B cell (primary cell): ENCODE measurements around the gene BTBD17. TPM values are rescaled to one million over a fixed set of nuclear protein-coding genes. Genes with fewer than 3 reads are reported as not detected.

ENCODE experiments used
- ATAC-seq: fragments of 200-7000 bp; cut with Tn5 transposase; one replicate; pipeline ENCODE4 v1.10.0; 2021; ENCODE audit warnings: low read depth, mild to moderate bottlenecking, moderate number of reproducible peaks, moderate library complexity
- CTCF ChIA-PET: fragments of 350-600 bp; sonication (Branson Sonifier 250); formaldehyde crosslinking; loops from one replicate; lab custom pipeline; 2021; ENCODE audit warnings: antibody characterized with exemption, inconsistent platforms; lab: Charles Lee
- POLR2A ChIA-PET: fragments of 350-600 bp; sonication (Branson Sonifier 250); formaldehyde crosslinking; loops from one replicate; lab custom pipeline; 2021; ENCODE audit warnings: antibody characterized with exemption; lab: Charles Lee
- DNase-seq: peaks from one replicate; pipeline ENCODE4 v3.0.0; 2013
- H2AFZ ChIP-seq: 2 replicates; pipeline ENCODE4 v1.6.1; 2012; ENCODE audit warnings: mild to moderate bottlenecking, low read depth, low read length; ENCODE audit not compliant: insufficient read depth, poor library complexity, severe bottlenecking
- H3K27ac ChIP-seq, 2 donors: 1 replicate in 1 of 2; 2 replicates in 1 of 2; pipeline ENCODE4 v1.5.1; 2012 to 2013; ENCODE audit warnings: low read length in 2 of 2, mild to moderate bottlenecking in 2 of 2, moderate library complexity in 1 of 2
- H3K27me3 ChIP-seq, 4 experiments: fragments of 200-600 bp in 1 of 4; sonication (generic) in 1 of 4; replicated peaks in 1 of 4; 1 replicate in 2 of 4; 2 replicates in 2 of 4; pipeline versions ENCODE4 v1.6.1 to v1.7.0; 2013 to 2016; ENCODE audit warnings: low read length in 3 of 4, mild to moderate bottlenecking in 2 of 4, mixed read lengths in 1 of 4, moderate library complexity in 1 of 4; ENCODE audit not compliant: insufficient read depth in 4 of 4, control insufficient read depth in 3 of 4; ENCODE audit errors: control extremely low read depth in 1 of 4
- H3K36me3 ChIP-seq, 2 experiments: replicated peaks in 1 of 2; 1 replicate in 1 of 2; 2 replicates in 1 of 2; pipeline versions ENCODE4 v1.6.1 to v1.7.1; 2013; ENCODE audit warnings: low read length in 1 of 2; ENCODE audit not compliant: insufficient read depth in 2 of 2, control insufficient read depth in 1 of 2; ENCODE audit errors: control extremely low read depth in 1 of 2, extremely low read depth in 1 of 2
- H3K4me1 ChIP-seq, 2 donors: fragments of 200-600 bp in 1 of 2; sonication (generic) in 1 of 2; 1 replicate in 1 of 2; 2 replicates in 1 of 2; pipeline versions ENCODE4 v1.5.1 to v1.6.1; 2013 to 2017; ENCODE audit warnings: low read length in 2 of 2; ENCODE audit not compliant: control insufficient read depth in 2 of 2, insufficient read depth in 2 of 2
- H3K4me2 ChIP-seq: replicated peaks from 2 replicates; pipeline ENCODE3; 2012; ENCODE audit warnings: mild to moderate bottlenecking, low read depth, low read length; ENCODE audit not compliant: poor library complexity, severe bottlenecking
- H3K4me3 ChIP-seq, 5 experiments: fragments of 200-600 bp in 1 of 5; sonication (generic) in 1 of 5; 1 replicate in 3 of 5; 2 replicates in 2 of 5; pipeline versions ENCODE4 v1.5.1 to v1.7.0; 2011 to 2016; ENCODE audit warnings: low read length in 4 of 5, mild to moderate bottlenecking in 4 of 5, low read depth in 2 of 5, control low read depth in 1 of 5, moderate library complexity in 1 of 5; ENCODE audit not compliant: insufficient read depth in 1 of 5; ENCODE audit errors: control extremely low read depth in 1 of 5, extremely low read depth in 1 of 5
- H3K79me2 ChIP-seq: fragments of 200-600 bp; sonication (generic); one replicate; pipeline ENCODE4 v1.6.0; 2016; ENCODE audit warnings: low read length; ENCODE audit not compliant: control insufficient read depth, insufficient read depth
- H3K9ac ChIP-seq: fragments of 200-600 bp; sonication (generic); 2 replicates; pipeline ENCODE4 v1.6.1; 2017; ENCODE audit warnings: mild to moderate bottlenecking, low read length, moderate library complexity
- H3K9me3 ChIP-seq, 3 donors: one replicate each; pipeline versions ENCODE4 v1.6.1 to v1.7.1; 2013; ENCODE audit warnings: low read length in 2 of 3; ENCODE audit not compliant: control insufficient read depth in 2 of 3, insufficient read depth in 1 of 3; ENCODE audit errors: control extremely low read depth in 1 of 3
- H4K20me1 ChIP-seq: 2 replicates; pipeline ENCODE4 v1.6.0; 2012; ENCODE audit warnings: mild to moderate bottlenecking, low read length; ENCODE audit not compliant: insufficient read depth, control insufficient read depth, poor library complexity, severe bottlenecking
- H3K27ac Mint-ChIP-seq: one replicate; pipeline ENCODE4 v1.8.0; 2021; ENCODE audit warnings: mixed read lengths
- H3K27me3 Mint-ChIP-seq: one replicate; pipeline ENCODE4 v1.8.0; 2021; ENCODE audit warnings: mixed read lengths
- H3K4me1 Mint-ChIP-seq: one replicate; pipeline ENCODE4 v1.8.0; 2021; ENCODE audit warnings: mixed read lengths
- H3K4me3 Mint-ChIP-seq: one replicate; pipeline ENCODE4 v1.8.0; 2021; ENCODE audit warnings: mixed read lengths
- H3K9me3 Mint-ChIP-seq: one replicate; pipeline ENCODE4 v1.8.0; 2022; ENCODE audit warnings: mixed read lengths; ENCODE audit not compliant: insufficient read depth
- CTCF ChIP-seq: fragments of 200-600 bp; IDR thresholded peaks from one replicate; pipeline ENCODE4 v1.8.0; 2022; ENCODE audit warnings: antibody characterized with exemption, mild to moderate bottlenecking
- EZH2 ChIP-seq: IDR thresholded peaks from 2 replicates; pipeline ENCODE4 v1.6.1; 2012; ENCODE audit warnings: borderline replicate concordance, low read depth, mild to moderate bottlenecking, moderate library complexity, low read length; ENCODE audit not compliant: insufficient read depth, poor library complexity, severe bottlenecking
- WGBS: methylation state at CpG from one replicate; pipeline ENCODE4 v1.1.5; 2013; ENCODE audit warnings: missing lambda C conversion rate; ENCODE audit not compliant: insufficient coverage; 5-methylcytosine and 5-hydroxymethylcytosine counted together
- intact Hi-C: fragments of 100-400 bp; cut with micrococcal nuclease; formaldehyde crosslinking; loops from one replicate; pipeline ENCODE4 v1.10.0; 2022
- polyA plus RNA-seq: library from polyadenylated mRNA; depleted of rRNA; stranded (reverse); fragments of >200 nt; gene quantifications from 2 replicates; pipeline ENCODE4 v1.2.3, GENCODE V29; 2012
- total RNA-seq, 2 donors: library from RNA; stranded (reverse); fragments of 120-200 nt in 1 of 2; gene quantifications; 1 replicate in 1 of 2; 2 replicates in 1 of 2; pipeline versions ENCODE4 v1.2.3 to v1.2.4, GENCODE V29; 2013 to 2022

The BTBD17 gene
- total and polyA plus RNA-seq, 2 donors (not counting 1 experiment from before 2014, with no cell fraction given): not detected

- Histone ChIP-seq H3K9me3 (peaks cover 0 to 15% (median 0%) of the 10 kb centered on the region in 3 donors), H3K27me3 (peaks cover 0 to 9% (median 0%) of the 10 kb centered on the region in 4 experiments), H3K4me2 (no peak overlapping the region), H3K4me3 (no peak overlapping the region), H2AFZ (no peak overlapping the region), H3K79me2 (no peaks in the 10 kb centered on the region), H4K20me1 (no peaks in the 10 kb centered on the region), H3K27ac (no peak overlapping the region), H3K36me3 (no peaks in the 10 kb centered on the region), H3K4me1 (no peaks in the 10 kb centered on the region), H3K9ac (no peak overlapping the region)
- peaks cover 14% of the 10 kb centered on the region for H3K27me3 Mint-ChIP-seq
- ChIA-PET CTCF (no interaction called here), POLR2A (no interaction called here)
- ATAC-seq: no peak
- no peaks in the 10 kb centered on the region for H3K4me1 Mint-ChIP-seq
- no peak for TF ChIP-seq CTCF
- no peak for TF ChIP-seq EZH2
- H3K9me3 Mint-ChIP-seq: no peaks in the 10 kb centered on the region
- H3K4me3 Mint-ChIP-seq: no peak overlapping the region
- H3K27ac Mint-ChIP-seq: no peak overlapping the region
- no peak for DNase-seq
- intact Hi-C loops: no loop called here
- 76% methylated on average over 6 of the region's 7 CpGs for WGBS
These were observed 25.4 kb downstream of the BTBD17 start for GRCh38 chr17:74336307-74336706.

DNA sequence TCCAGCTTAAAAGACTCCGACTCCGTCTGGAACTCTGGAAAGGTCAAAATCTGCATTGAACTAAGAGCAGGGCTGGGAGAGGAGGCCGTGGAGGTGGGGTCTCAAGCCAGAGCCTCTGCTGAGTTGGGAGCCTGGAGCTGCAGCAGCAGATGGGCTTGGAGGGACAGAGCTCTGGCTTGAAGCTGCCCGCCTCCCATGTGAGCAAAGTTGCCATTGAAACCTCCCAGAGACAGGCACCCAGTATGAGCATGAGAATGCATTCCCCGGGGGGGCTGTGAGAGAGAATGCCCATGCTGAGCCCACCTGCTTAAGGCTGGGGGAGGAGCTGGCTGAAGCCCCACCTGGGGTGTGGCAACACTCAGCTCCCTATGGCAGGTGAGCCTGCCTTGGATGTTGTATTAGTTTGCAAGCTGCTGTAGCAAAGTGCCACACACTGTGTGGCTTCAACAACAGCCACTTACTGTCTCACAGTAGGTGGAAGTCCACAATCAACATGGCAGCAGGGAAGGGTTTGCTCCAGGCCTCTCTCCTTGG is 26.1 kb downstream of the BTBD17 start:
- Mint-ChIP-seq H3K9me3 (no peaks in the 10 kb centered on the region), H3K27me3 (peaks cover 18% of the 10 kb centered on the region), H3K4me3 (no peak overlapping the region), H3K4me1 (no peaks in the 10 kb centered on the region), H3K27ac (no peak overlapping the region)
- ATAC-seq: no peak
- ChIA-PET CTCF (no interaction called here), POLR2A (no interaction called here)
- Histone ChIP-seq H3K79me2 (no peaks in the 10 kb centered on the region), H2AFZ (no peak overlapping the region), H3K9me3 (peaks cover 0 to 15% (median 0%) of the 10 kb centered on the region in 3 donors), H3K4me1 (no peaks in the 10 kb centered on the region), H3K27me3 (peaks cover 0 to 9% (median 0%) of the 10 kb centered on the region in 4 experiments), H4K20me1 (no peaks in the 10 kb centered on the region), H3K4me2 (no peak overlapping the region), H3K9ac (no peak overlapping the region), H3K4me3 (no peak overlapping the region), H3K36me3 (no peaks in the 10 kb centered on the region), H3K27ac (no peak overlapping the region)
- WGBS: 87% methylated on average over 5 of the region's 5 CpGs
- DNase-seq: no peak
- intact Hi-C loops: no loop called here
- TF ChIP-seq EZH2: no peak
- no peak for TF ChIP-seq CTCF
